ENCODE data around the gene PHAF1.

PHAF1 gene

DNA sequence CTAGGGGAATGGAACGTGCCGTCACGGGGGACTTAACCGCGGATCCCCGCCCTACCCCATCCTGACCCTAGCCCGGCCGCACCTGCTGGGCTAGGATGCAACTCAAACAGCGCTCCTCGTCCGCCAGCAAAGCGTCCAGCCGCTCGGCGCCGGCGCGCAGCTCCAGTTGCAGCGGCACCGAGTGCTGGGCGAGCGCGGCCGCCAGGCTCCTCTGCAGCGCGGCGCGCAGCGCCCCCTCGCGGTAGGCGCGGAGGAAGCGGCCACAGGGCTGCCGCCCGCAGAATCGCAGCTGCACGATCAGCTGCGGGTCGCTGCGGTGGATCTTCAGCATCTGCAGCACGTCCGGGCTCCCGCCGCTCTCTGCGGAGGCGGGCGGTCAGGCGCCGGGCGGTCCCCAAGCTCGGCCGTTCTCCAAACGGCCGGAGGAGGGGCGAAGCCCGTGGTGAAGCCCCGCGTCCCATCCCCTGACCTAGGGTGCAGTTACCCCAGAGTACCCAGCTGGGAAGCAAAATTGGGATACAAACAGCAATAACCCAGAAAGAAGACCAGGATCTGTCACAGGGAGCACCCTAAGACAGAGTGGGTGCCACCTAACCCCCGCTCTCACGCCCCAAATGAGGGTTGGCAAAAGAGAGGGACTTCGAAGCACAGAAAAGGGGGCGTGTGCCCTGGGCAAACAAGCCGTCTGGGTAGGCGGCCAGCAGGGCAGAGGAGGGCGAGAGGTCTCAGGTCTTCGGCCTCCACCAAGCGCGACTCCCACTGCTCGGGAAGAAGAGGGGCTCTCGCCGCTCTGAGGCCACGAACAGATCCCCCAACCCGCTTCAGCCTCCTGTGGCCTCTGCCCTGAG lies 45.8 kb downstream of the PHAF1 start:
- intact Hi-C loops (cut with DNase I; ENCODE audit: low total_unique reads) = loop anchor here (5.0 kb wide), 2 partner anchors 138 to 1078 kb away; no protein-coding TSS in a partner anchor
- DNase-seq = peak; percentile 55 to 83
- Histone ChIP-seq H3K4me1 (peaks cover 0 to 45% (median 29%) of the 10 kb centered on the region in 4 donors), H3K9me3 (no peaks in the 10 kb centered on the region), H3K27ac (no peak overlapping the region), H3K4me3 (peak overlapping the region in 1 of 2 donors; percentile 26), H3K36me3 (no peaks in the 10 kb centered on the region), H3K27me3 (peaks cover 0 to 4% of the 10 kb centered on the region in 2 donors)
- TF ChIP-seq, protein P1, sequence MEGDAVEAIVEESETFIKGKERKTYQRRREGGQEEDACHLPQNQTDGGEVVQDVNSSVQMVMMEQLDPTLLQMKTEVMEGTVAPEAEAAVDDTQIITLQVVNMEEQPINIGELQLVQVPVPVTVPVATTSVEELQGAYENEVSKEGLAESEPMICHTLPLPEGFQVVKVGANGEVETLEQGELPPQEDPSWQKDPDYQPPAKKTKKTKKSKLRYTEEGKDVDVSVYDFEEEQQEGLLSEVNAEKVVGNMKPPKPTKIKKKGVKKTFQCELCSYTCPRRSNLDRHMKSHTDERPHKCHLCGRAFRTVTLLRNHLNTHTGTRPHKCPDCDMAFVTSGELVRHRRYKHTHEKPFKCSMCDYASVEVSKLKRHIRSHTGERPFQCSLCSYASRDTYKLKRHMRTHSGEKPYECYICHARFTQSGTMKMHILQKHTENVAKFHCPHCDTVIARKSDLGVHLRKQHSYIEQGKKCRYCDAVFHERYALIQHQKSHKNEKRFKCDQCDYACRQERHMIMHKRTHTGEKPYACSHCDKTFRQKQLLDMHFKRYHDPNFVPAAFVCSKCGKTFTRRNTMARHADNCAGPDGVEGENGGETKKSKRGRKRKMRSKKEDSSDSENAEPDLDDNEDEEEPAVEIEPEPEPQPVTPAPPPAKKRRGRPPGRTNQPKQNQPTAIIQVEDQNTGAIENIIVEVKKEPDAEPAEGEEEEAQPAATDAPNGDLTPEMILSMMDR (IDR thresholded peaks at IDR 0.05) = peak; percentile 95 to 99

GRCh38 chr16:67156143-67156844 lies 46.6 kb downstream of the PHAF1 start:
- Histone ChIP-seq H3K27ac (no peak overlapping the region), H3K27me3 (peaks cover 0 to 4% of the 10 kb centered on the region in 2 donors), H3K4me3 (no peak overlapping the region), H3K9me3 (no peaks in the 10 kb centered on the region), H3K4me1 (peaks cover 0 to 43% (median 31%) of the 10 kb centered on the region in 4 donors), H3K36me3 (no peaks in the 10 kb centered on the region)
- no peak for DNase-seq
- TF ChIP-seq, protein P1 (IDR thresholded peaks at IDR 0.05) = no peak
- intact Hi-C loops (cut with DNase I; ENCODE audit: low total_unique reads) = loop anchor here (5.0 kb wide), 2 partner anchors 139 to 1079 kb away; no protein-coding TSS in a partner anchor

GRCh38 chr16:67157106-67157748 lies 47.5 kb downstream of the PHAF1 start:
- Histone ChIP-seq H3K9me3 (no peaks in the 10 kb centered on the region), H3K27ac (no peak overlapping the region), H3K4me1 (peaks cover 0 to 49% (median 37%) of the 10 kb centered on the region in 4 donors), H3K36me3 (no peaks in the 10 kb centered on the region), H3K27me3 (peaks cover 0 to 11% of the 10 kb centered on the region in 2 donors), H3K4me3 (no peak overlapping the region)
- TF ChIP-seq, protein P1 (IDR thresholded peaks at IDR 0.05) = no peak
- DNase-seq = no peak
- intact Hi-C loops (cut with DNase I; ENCODE audit: low total_unique reads) = loop anchor here (5.0 kb wide), 2 partner anchors 140 to 1080 kb away; no protein-coding TSS in a partner anchor

DNA sequence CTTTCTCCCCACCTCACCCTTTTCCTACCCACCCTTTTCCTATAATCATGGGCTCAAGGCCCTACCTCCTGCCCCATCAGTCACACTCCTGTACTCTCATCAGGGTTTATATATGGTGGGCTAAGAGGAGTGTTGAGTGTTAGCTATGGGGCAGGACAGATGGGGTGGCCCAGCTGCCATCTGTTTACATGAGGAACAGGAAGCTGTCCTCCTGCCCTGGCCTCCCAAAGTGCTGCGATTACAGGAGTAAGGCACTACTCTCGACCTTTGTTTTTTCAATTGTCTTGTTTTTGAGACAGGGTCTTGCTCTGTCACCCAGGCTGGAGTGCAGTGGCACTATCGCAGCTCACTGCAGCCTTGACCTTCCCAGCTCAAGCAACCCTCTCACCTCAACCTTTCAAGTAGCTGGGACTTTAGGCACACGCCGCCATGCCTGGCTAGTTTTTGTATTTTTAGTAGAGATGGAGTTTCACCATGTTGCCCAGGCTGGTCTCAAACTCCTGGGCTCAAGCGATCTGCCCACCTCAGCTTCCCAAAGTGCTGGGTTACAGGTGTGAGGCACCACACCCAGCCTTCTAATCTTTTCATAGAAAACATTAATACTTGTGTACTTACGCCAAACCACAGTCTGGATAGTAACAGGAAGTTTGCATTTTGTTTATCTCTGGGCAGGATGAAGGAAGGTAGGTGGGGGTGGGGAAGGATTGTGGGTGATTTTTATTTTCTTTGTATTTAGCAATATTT lies 48.3 kb downstream of the PHAF1 start:
- TF ChIP-seq, protein P1 (IDR thresholded peaks at IDR 0.05) = no peak
- intact Hi-C loops (cut with DNase I; ENCODE audit: low total_unique reads) = loop anchor here (5.0 kb wide), 2 partner anchors 141 to 1081 kb away; no protein-coding TSS in a partner anchor
- H3K4me1 ChIP-seq = peaks cover 4 to 57% (median 44%) of the 10 kb centered on the region in 4 donors
- H3K4me3 ChIP-seq = no peak overlapping the region
- no peak for DNase-seq
- H3K27me3 ChIP-seq = peaks cover 0 to 19% of the 10 kb centered on the region in 2 donors
- H3K27ac ChIP-seq = no peak overlapping the region
- H3K36me3 ChIP-seq = no peaks in the 10 kb centered on the region
- H3K9me3 ChIP-seq = no peaks in the 10 kb centered on the region
